H4 (cell line): ENCODE measurements around the gene GOLGA7B. TPM values are rescaled to one million over a fixed set of nuclear protein-coding genes. Genes with fewer than 3 reads are reported as not detected.

Source experiments
- DNase-seq: peaks from one replicate; pipeline ENCODE4 v3.0.0-alpha.2; 2015; ENCODE audit warnings: low spot score
- total RNA-seq: library from RNA; depleted of rRNA; stranded (reverse); fragments of >200 nt; shearing (Covaris generic); gene quantifications from 2 replicates; pipeline ENCODE4 v1.2.3, GENCODE V29; 2014; rRNA removed

GOLGA7B gene
- 0.04 and 0.08 TPM in 2 replicates for total RNA-seq

GRCh38 chr10:97849687-97850402, at the start of gene GOLGA7B:
Gene GOLGA7B, plus strand, starts transcription at chr10:97849843. Its CDS starts 461 bp downstream, at chr10:97850304.
- no peak for DNase-seq

- DNase-seq: no peak
These were observed 49.2 kb upstream of the GOLGA7B start for GRCh38 chr10:97800474-97800873.

GRCh38 chr10:97801422-97801821, 48.2 kb upstream of the GOLGA7B start:
- DNase-seq: no peak

GRCh38 chr10:97805096-97805884, 44.4 kb upstream of the GOLGA7B start:
- DNase-seq: no peak

GRCh38 chr10:97805949-97806348, 43.7 kb upstream of the GOLGA7B start:
- DNase-seq: no peak

- DNase-seq: peak; percentile 86
These were observed 39.2 kb upstream of the GOLGA7B start for GRCh38 chr10:97810446-97810845.

GRCh38 chr10:97811958-97812357, 37.7 kb upstream of the GOLGA7B start:
- DNase-seq: no peak

GRCh38 chr10:97812696-97813095, 36.9 kb upstream of the GOLGA7B start:
- peak; percentile 24 for DNase-seq

GRCh38 chr10:97813311-97813710, 36.3 kb upstream of the GOLGA7B start:
- no peak for DNase-seq

GRCh38 chr10:97814996-97815395, 34.6 kb upstream of the GOLGA7B start:
- no peak for DNase-seq

- DNase-seq: no peak
These were observed 33.0 kb upstream of the GOLGA7B start for GRCh38 chr10:97816609-97817008.

GRCh38 chr10:97818572-97818971, 31.1 kb upstream of the GOLGA7B start:
- no peak for DNase-seq

GRCh38 chr10:97820096-97820704, 29.4 kb upstream of the GOLGA7B start:
- DNase-seq: no peak

GRCh38 chr10:97821308-97822038, 28.2 kb upstream of the GOLGA7B start:
- DNase-seq: no peak

GRCh38 chr10:97822261-97822687, 27.4 kb upstream of the GOLGA7B start:
- DNase-seq: no peak

- no peak for DNase-seq
These were observed 25.9 kb upstream of the GOLGA7B start for GRCh38 chr10:97823734-97824133.

GRCh38 chr10:97825020-97825760, 24.5 kb upstream of the GOLGA7B start:
- DNase-seq: no peak

- no peak for DNase-seq
These were observed 22.8 kb upstream of the GOLGA7B start for GRCh38 chr10:97826892-97827291.

- DNase-seq: no peak
These were observed 21.8 kb upstream of the GOLGA7B start for GRCh38 chr10:97827702-97828291.

GRCh38 chr10:97828721-97829120, 20.9 kb upstream of the GOLGA7B start:
- DNase-seq: no peak

- DNase-seq: no peak
These were observed 19.6 kb upstream of the GOLGA7B start for GRCh38 chr10:97830064-97830463.
